Testis (tissue), 5 donors: ENCODE data around the gene ATXN7L3B. TPM values are rescaled to one million over a fixed set of nuclear protein-coding genes. Genes with fewer than 3 reads are reported as not detected.

Experiments used
- DNase-seq: peaks from one replicate; pipeline ENCODE4 v3.0.0-alpha.2; 2019
- H3K27ac ChIP-seq, 2 donors: fragments of 200-600 bp; sonication (generic); one replicate each; pipeline ENCODE4 v1.5.1; 2019
- H3K27me3 ChIP-seq: fragments of 200-600 bp; sonication (generic); one replicate; pipeline ENCODE4 v1.5.1; 2019
- H3K36me3 ChIP-seq: fragments of 200-600 bp; sonication (generic); one replicate; pipeline ENCODE4 v1.5.1; 2017; ENCODE audit warnings: low read depth; ENCODE audit errors: missing control alignments
- H3K4me1 ChIP-seq: fragments of 200-600 bp; sonication (generic); one replicate; pipeline ENCODE4 v1.5.1; 2019
- H3K4me3 ChIP-seq, 2 donors: fragments of 200-600 bp; sonication (generic); one replicate each; pipeline ENCODE4 v1.5.1; 2017 to 2019
- H3K9me3 ChIP-seq: fragments of 200-600 bp; sonication (generic); one replicate; pipeline ENCODE4 v1.5.1; 2017
- CTCF ChIP-seq, 3 experiments: fragments of 450-650 bp in 2 of 3; fragments of 200-600 bp in 1 of 3; sonication (generic) in 1 of 3; IDR thresholded peaks; one replicate each; pipeline ENCODE4 v1.5.1; 2016 to 2019; ENCODE audit warnings: antibody characterized with exemption in 3 of 3, mild to moderate bottlenecking in 2 of 3, moderate library complexity in 1 of 3
- POLR2A ChIP-seq: fragments of 450-650 bp; IDR thresholded peaks from one replicate; pipeline ENCODE4 v1.6.1; 2017; ENCODE audit warnings: antibody characterized with exemption, mild to moderate bottlenecking, moderate library complexity
- whole genome bisulfite sequencing, 2 donors: methylation state at CpG; one replicate each; pipeline ENCODE4 v1.1.5; 2018; 5-methylcytosine and 5-hydroxymethylcytosine counted together
- intact Hi-C: fragments of 100-400 bp; cut with DNase I; formaldehyde crosslinking; loops from one replicate; pipeline ENCODE4 v1.15.1; 2023; ENCODE audit warnings: low total_unique reads
- long read RNA-seq, 2 donors: transcript quantifications; one replicate each; lab custom pipeline, GENCODE V29; 2026
- polyA plus RNA-seq: library from polyadenylated mRNA; stranded (reverse); fragments of 350-450 nt; fragmentation: Illumina TruSeq; extraction: RNeasy Lipid Tissue Mini Kit (QIAGEN cat#74804); gene quantifications from one replicate; pipeline ENCODE4 v1.2.3, GENCODE V29; 2014; ENCODE audit warnings: low read depth, low replicate concordance; ENCODE audit not compliant: insufficient read depth
- total RNA-seq, 2 donors: library from RNA; depleted of rRNA; stranded (reverse); fragments of >200 nt; gene quantifications; one replicate each; pipeline ENCODE4 v1.2.3, GENCODE V29; 2016

Gene ATXN7L3B
- total RNA-seq (10 to 100 TPM; 20.2 to 21.0 TPM), polyA plus RNA-seq (23.5 TPM)
- long read RNA-seq, donor 1, full-length matches to known transcripts = 203 of 203 reads
- long read RNA-seq, donor 1, partial matches to known transcripts = 0 of 203 reads
- long read RNA-seq, donor 1, other reads (novel, unspliced or antisense) = 0 of 203 reads
- long read RNA-seq, donor 2, full-length matches to known transcripts = 102 of 102 reads
- long read RNA-seq, donor 2, partial matches to known transcripts = 0 of 102 reads
- long read RNA-seq, donor 2, other reads (novel, unspliced or antisense) = 0 of 102 reads

- Histone ChIP-seq H3K36me3 (no peaks in the 10 kb centered on the region), H3K4me3 (peak within 1 kb of the TSS; percentile 69 to 95), H3K27ac (peak within 1 kb of the TSS; percentile 87 to 90), H3K4me1 (peaks cover 28% of the 10 kb centered on the region), H3K27me3 (no peaks in the 10 kb centered on the region), H3K9me3 (no peaks in the 10 kb centered on the region)
- TF ChIP-seq POLR2A = peak; percentile 31
- no peak for TF ChIP-seq CTCF (IDR thresholded peaks at IDR 0.05)
- intact Hi-C loops = no loop called here
- whole genome bisulfite sequencing, 2 donors = 0% methylated on average over 46 to 49 of the region's 49 CpGs
- peak; percentile 92 for DNase-seq
Measured at GRCh38 chr12:74537707-74538385, at the start of gene ATXN7L3B. TSS of gene ATXN7L3B (plus strand) at chr12:74537835. CDS start at chr12:74538113, 278 bp downstream.

GRCh38 chr12:74488134-74488533 is 49.5 kb upstream of the ATXN7L3B start:
- H3K9me3 ChIP-seq = no peaks in the 10 kb centered on the region
- no peak for DNase-seq
- no peaks in the 10 kb centered on the region for H3K27me3 ChIP-seq
- intact Hi-C loops = no loop called here
- no peaks in the 10 kb centered on the region for H3K4me1 ChIP-seq
- TF ChIP-seq POLR2A (no peak), CTCF (IDR thresholded peaks at IDR 0.05) (no peak)
- 84 to 93% methylated on average over 1 of the region's 1 CpG for WGBS, 2 donors
- no peak overlapping the region for H3K4me3 ChIP-seq
- no peak overlapping the region for H3K27ac ChIP-seq
- H3K36me3 ChIP-seq = no peaks in the 10 kb centered on the region

GRCh38 chr12:74489543-74489942 is 48.1 kb upstream of the ATXN7L3B start:
- Histone ChIP-seq H3K4me1 (no peaks in the 10 kb centered on the region), H3K27me3 (no peaks in the 10 kb centered on the region), H3K27ac (no peak overlapping the region), H3K9me3 (no peaks in the 10 kb centered on the region), H3K4me3 (no peak overlapping the region), H3K36me3 (no peaks in the 10 kb centered on the region)
- TF ChIP-seq POLR2A (no peak), CTCF (IDR thresholded peaks at IDR 0.05) (no peak)
- 68 to 81% methylated on average over 2 of the region's 2 CpGs for WGBS, 2 donors
- intact Hi-C loops = no loop called here
- DNase-seq = no peak

GRCh38 chr12:74490390-74491064 is 47.1 kb upstream of the ATXN7L3B start:
- H3K9me3 ChIP-seq = no peaks in the 10 kb centered on the region
- H3K36me3 ChIP-seq = no peaks in the 10 kb centered on the region
- no peak overlapping the region for H3K4me3 ChIP-seq
- 34 to 43% methylated on average over 3 of the region's 3 CpGs for WGBS, 2 donors
- no peak for DNase-seq
- H3K4me1 ChIP-seq = no peaks in the 10 kb centered on the region
- TF ChIP-seq POLR2A (no peak), CTCF (IDR thresholded peaks at IDR 0.05) (no peak)
- no peaks in the 10 kb centered on the region for H3K27me3 ChIP-seq
- intact Hi-C loops = no loop called here
- no peak overlapping the region for H3K27ac ChIP-seq
